GM21423 (cell line): ENCODE results near the gene DCTN2.

Source experiments
- ATAC-seq: cut with Tn5 transposase; IDR thresholded peaks from one replicate; pipeline ENCODE4 v1.9.1; 2021; ENCODE audit warnings: mild to moderate bottlenecking, moderate library complexity; ENCODE audit not compliant: unreplicated experiment

DCTN2 gene

GRCh38 chr12:57550641-57551549, 3.9 kb upstream of the DCTN2 start:
- no peak for ATAC-seq

- ATAC-seq: no peak
These were observed 3.1 kb upstream of the DCTN2 start, which contains the start of gene KIF5A for GRCh38 chr12:57549909-57550640. TSS of gene KIF5A (plus strand) at chr12:57550044. CDS start at chr12:57550272, 228 bp downstream.

- no peak for ATAC-seq
These were observed 2.4 kb upstream of the DCTN2 start for GRCh38 chr12:57549203-57549908.

GRCh38 chr12:57548488-57548887, 1.5 kb upstream of the DCTN2 start:
- ATAC-seq: no peak

GRCh38 chr12:57548013-57548315, 972 bp upstream of the DCTN2 start:
- ATAC-seq: no peak

GRCh38 chr12:57547288-57548012, 458 bp upstream of the DCTN2 start:
- ATAC-seq: no peak

- no peak for ATAC-seq
These were observed 1.1 kb downstream of the DCTN2 start for GRCh38 chr12:57545809-57546437.

GRCh38 chr12:57543581-57543980, 3.4 kb downstream of the DCTN2 start:
- no peak for ATAC-seq

GRCh38 chr12:57541717-57542116, 5.3 kb downstream of the DCTN2 start:
- no peak for ATAC-seq

GRCh38 chr12:57541001-57541400, 6.0 kb downstream of the DCTN2 start:
- no peak for ATAC-seq

GRCh38 chr12:57539134-57539768, 7.7 kb downstream of the DCTN2 start:
- no peak for ATAC-seq

GRCh38 chr12:57536597-57536942, 10.4 kb downstream of the DCTN2 start:
- no peak for ATAC-seq

- no peak for ATAC-seq
These were observed 11.0 kb downstream of the DCTN2 start for GRCh38 chr12:57535764-57536596.

- ATAC-seq: no peak
These were observed 11.9 kb downstream of the DCTN2 start for GRCh38 chr12:57534991-57535543.

- no peak for ATAC-seq
These were observed 12.7 kb downstream of the DCTN2 start for GRCh38 chr12:57534250-57534649.

GRCh38 chr12:57533108-57533507, 13.9 kb downstream of the DCTN2 start:
- no peak for ATAC-seq

GRCh38 chr12:57531836-57532235, 15.2 kb downstream of the DCTN2 start:
- ATAC-seq: no peak

GRCh38 chr12:57530396-57531142, 16.4 kb downstream of the DCTN2 start:
- no peak for ATAC-seq
